ENCODE measurements around the gene TMX3. TPM values are rescaled to one million over a fixed set of nuclear protein-coding genes. Genes with fewer than 3 reads are reported as not detected.

The TMX3 gene
- total RNA-seq, 1 donor from 2014 or later, result 64.6 TPM

GRCh38 chr18:68722821-68723220, 7.9 kb upstream of the TMX3 start:
- no peaks in the 10 kb centered on the region for H3K36me3 ChIP-seq (ENCODE audit: insufficient read depth, low read length)
- Mint-ChIP-seq H3K4me3 (ENCODE audit: unreplicated experiment) (no peak overlapping the region), H3K27ac (ENCODE audit: unreplicated experiment) (no peak overlapping the region), H3K27me3 (ENCODE audit: low read depth, unreplicated experiment) (no peaks in the 10 kb centered on the region), H3K9me3 (ENCODE audit: unreplicated experiment) (no peaks in the 10 kb centered on the region), H3K4me1 (ENCODE audit: low read depth, unreplicated experiment) (peaks cover 30% of the 10 kb centered on the region), H3K36me3 (ENCODE audit: low read depth, unreplicated experiment) (no peaks in the 10 kb centered on the region)
- H3K9me3 ChIP-seq (ENCODE audit: insufficient read depth, low read depth, low read length), result no peaks in the 10 kb centered on the region
- no peaks in the 10 kb centered on the region for H3K79me2 ChIP-seq (ENCODE audit: insufficient read depth, low read length)
- no peaks in the 10 kb centered on the region for H4K20me1 ChIP-seq (ENCODE audit: insufficient read depth, low read length)
- H3K9ac ChIP-seq (ENCODE audit: low read length), result no peak overlapping the region
- FAIRE-seq, result no peak
- TF ChIP-seq EZH2 (IDR thresholded peaks at IDR 0.05; ENCODE audit: insufficient read depth, low read length) (no peak), CTCF (IDR thresholded peaks at IDR 0.05; ENCODE audit: insufficient read depth, low read depth, low read length) (no peak)
- peaks cover 2% of the 10 kb centered on the region for H3K4me1 ChIP-seq (ENCODE audit: insufficient read depth, low read length)
- no peak for DNase-seq (ENCODE audit: low read depth)
- no peaks in the 10 kb centered on the region for H3K27me3 ChIP-seq (ENCODE audit: insufficient read depth, low read length)
- H2AFZ ChIP-seq (ENCODE audit: low read depth, low read length), result no peak overlapping the region
- no peak overlapping the region for H3K4me2 ChIP-seq (ENCODE audit: low read length)
- no peak overlapping the region for H3K4me3 ChIP-seq (ENCODE audit: insufficient read depth, low read depth, low read length)
- H3K27ac ChIP-seq (ENCODE audit: low read depth, low read length), result no peak overlapping the region

- H3K9me3 ChIP-seq (ENCODE audit: insufficient read depth, low read depth, low read length), result no peaks in the 10 kb centered on the region
- H3K27ac Mint-ChIP-seq (ENCODE audit: unreplicated experiment), result no peak overlapping the region
- FAIRE-seq (peak; percentile 23), DNase-seq (ENCODE audit: low read depth) (no peak)
- H4K20me1 ChIP-seq (ENCODE audit: insufficient read depth, low read length), result no peaks in the 10 kb centered on the region
- peak overlapping the region; percentile 30 for H3K4me3 Mint-ChIP-seq (ENCODE audit: unreplicated experiment)
- no peaks in the 10 kb centered on the region for H3K36me3 ChIP-seq (ENCODE audit: insufficient read depth, low read length)
- no peak overlapping the region for H3K27ac ChIP-seq (ENCODE audit: low read depth, low read length)
- H3K27me3 ChIP-seq (ENCODE audit: insufficient read depth, low read length), result no peaks in the 10 kb centered on the region
- H3K4me1 Mint-ChIP-seq (ENCODE audit: low read depth, unreplicated experiment), result peaks cover 30% of the 10 kb centered on the region
- H2AFZ ChIP-seq (ENCODE audit: low read depth, low read length), result no peak overlapping the region
- H3K9me3 Mint-ChIP-seq (ENCODE audit: unreplicated experiment), result no peaks in the 10 kb centered on the region
- no peak overlapping the region for H3K4me3 ChIP-seq (ENCODE audit: insufficient read depth, low read depth, low read length)
- no peak overlapping the region for H3K4me2 ChIP-seq (ENCODE audit: low read length)
- peaks cover 2% of the 10 kb centered on the region for H3K4me1 ChIP-seq (ENCODE audit: insufficient read depth, low read length)
- H3K27me3 Mint-ChIP-seq (ENCODE audit: low read depth, unreplicated experiment), result no peaks in the 10 kb centered on the region
- no peak overlapping the region for H3K9ac ChIP-seq (ENCODE audit: low read length)
- TF ChIP-seq EZH2 (IDR thresholded peaks at IDR 0.05; ENCODE audit: insufficient read depth, low read length) (no peak), CTCF (IDR thresholded peaks at IDR 0.05; ENCODE audit: insufficient read depth, low read depth, low read length) (no peak)
- no peaks in the 10 kb centered on the region for H3K79me2 ChIP-seq (ENCODE audit: insufficient read depth, low read length)
- H3K36me3 Mint-ChIP-seq (ENCODE audit: low read depth, unreplicated experiment), result no peaks in the 10 kb centered on the region
These were observed 7.0 kb upstream of the TMX3 start for GRCh38 chr18:68721681-68722583.

GRCh38 chr18:68714366-68714711, 569 bp downstream of the TMX3 start:
- no peak for FAIRE-seq
- peak overlapping the region; percentile 94 for H3K9ac ChIP-seq (ENCODE audit: low read length)
- peak overlapping the region; percentile 99 for H3K4me3 Mint-ChIP-seq (ENCODE audit: unreplicated experiment)
- no peaks in the 10 kb centered on the region for H3K9me3 ChIP-seq (ENCODE audit: insufficient read depth, low read depth, low read length)
- no peaks in the 10 kb centered on the region for H3K27me3 ChIP-seq (ENCODE audit: insufficient read depth, low read length)
- peak overlapping the region; percentile 98 for H3K4me3 ChIP-seq (ENCODE audit: insufficient read depth, low read depth, low read length)
- H3K36me3 Mint-ChIP-seq (ENCODE audit: low read depth, unreplicated experiment), result peaks cover 10% of the 10 kb centered on the region
- peak overlapping the region; percentile 91 for H2AFZ ChIP-seq (ENCODE audit: low read depth, low read length)
- no peaks in the 10 kb centered on the region for H3K27me3 Mint-ChIP-seq (ENCODE audit: low read depth, unreplicated experiment)
- peaks cover 24% of the 10 kb centered on the region for H3K36me3 ChIP-seq (ENCODE audit: insufficient read depth, low read length)
- peaks cover 6% of the 10 kb centered on the region for H3K4me1 Mint-ChIP-seq (ENCODE audit: low read depth, unreplicated experiment)
- peak overlapping the region; percentile 85 for H3K4me2 ChIP-seq (ENCODE audit: low read length)
- peaks cover 47% of the 10 kb centered on the region for H3K79me2 ChIP-seq (ENCODE audit: insufficient read depth, low read length)
- H3K4me1 ChIP-seq (ENCODE audit: insufficient read depth, low read length), result peaks cover 2% of the 10 kb centered on the region
- no peaks in the 10 kb centered on the region for H3K9me3 Mint-ChIP-seq (ENCODE audit: unreplicated experiment)
- H3K27ac Mint-ChIP-seq (ENCODE audit: unreplicated experiment), result peak overlapping the region; percentile 87
- peaks cover 13% of the 10 kb centered on the region for H4K20me1 ChIP-seq (ENCODE audit: insufficient read depth, low read length)
- no peak for TF ChIP-seq CTCF (IDR thresholded peaks at IDR 0.05; ENCODE audit: insufficient read depth, low read depth, low read length)
- H3K27ac ChIP-seq (ENCODE audit: low read depth, low read length), result peak overlapping the region; percentile 88
- DNase-seq (ENCODE audit: low read depth), result no peak

Measured in astrocyte (in vitro differentiated cells and primary cell).